ENCODE measurements around the gene NPEPL1. TPM values are rescaled to one million over a fixed set of nuclear protein-coding genes. Genes with fewer than 3 reads are reported as not detected.
A peak's percentile ranks its signal among the peaks of the same experiment; 100 is the strongest.

The NPEPL1 gene
- total RNA-seq, 1 donor from 2014 or later = 37.6 TPM

GRCh38 chr20:58719258-58719657 lies 26.7 kb downstream of the NPEPL1 start:
- Mint-ChIP-seq H3K4me3 (ENCODE audit: unreplicated experiment) (no peak overlapping the region), H3K4me1 (ENCODE audit: unreplicated experiment) (peaks cover 3% of the 10 kb centered on the region), H3K27me3 (ENCODE audit: unreplicated experiment) (peaks cover 13% of the 10 kb centered on the region), H3K9me3 (ENCODE audit: unreplicated experiment) (no peaks in the 10 kb centered on the region), H3K27ac (ENCODE audit: unreplicated experiment) (no peak overlapping the region), H3K36me3 (ENCODE audit: low read depth, unreplicated experiment) (no peaks in the 10 kb centered on the region)
- DNase-seq (ENCODE audit: low spot score) = peak; percentile 2
- TF ChIP-seq CTCF (IDR thresholded peaks at IDR 0.05; ENCODE audit: unreplicated experiment) = no peak

GRCh38 chr20:58719971-58720371 lies 27.4 kb downstream of the NPEPL1 start:
- Mint-ChIP-seq H3K27me3 (ENCODE audit: unreplicated experiment) (peaks cover 13% of the 10 kb centered on the region), H3K36me3 (ENCODE audit: low read depth, unreplicated experiment) (no peaks in the 10 kb centered on the region), H3K4me3 (ENCODE audit: unreplicated experiment) (no peak overlapping the region), H3K4me1 (ENCODE audit: unreplicated experiment) (peaks cover 3% of the 10 kb centered on the region), H3K9me3 (ENCODE audit: unreplicated experiment) (no peaks in the 10 kb centered on the region), H3K27ac (ENCODE audit: unreplicated experiment) (no peak overlapping the region)
- DNase-seq (ENCODE audit: low spot score) = peak; percentile 3
- TF ChIP-seq CTCF (IDR thresholded peaks at IDR 0.05; ENCODE audit: unreplicated experiment) = no peak

- Mint-ChIP-seq H3K4me1 (ENCODE audit: unreplicated experiment) (peaks cover 3% of the 10 kb centered on the region), H3K4me3 (ENCODE audit: unreplicated experiment) (no peak overlapping the region), H3K27me3 (ENCODE audit: unreplicated experiment) (peaks cover 11% of the 10 kb centered on the region), H3K27ac (ENCODE audit: unreplicated experiment) (no peak overlapping the region), H3K9me3 (ENCODE audit: unreplicated experiment) (no peaks in the 10 kb centered on the region), H3K36me3 (ENCODE audit: low read depth, unreplicated experiment) (no peaks in the 10 kb centered on the region)
- no peak for DNase-seq (ENCODE audit: low spot score)
- no peak for TF ChIP-seq CTCF (IDR thresholded peaks at IDR 0.05; ENCODE audit: unreplicated experiment)
These were observed 28.3 kb downstream of the NPEPL1 start for GRCh38 chr20:58720890-58721289.

- Mint-ChIP-seq H3K4me1 (ENCODE audit: unreplicated experiment) (peaks cover 3% of the 10 kb centered on the region), H3K4me3 (ENCODE audit: unreplicated experiment) (no peak overlapping the region), H3K9me3 (ENCODE audit: unreplicated experiment) (no peaks in the 10 kb centered on the region), H3K27me3 (ENCODE audit: unreplicated experiment) (peaks cover 11% of the 10 kb centered on the region), H3K27ac (ENCODE audit: unreplicated experiment) (no peak overlapping the region), H3K36me3 (ENCODE audit: low read depth, unreplicated experiment) (no peaks in the 10 kb centered on the region)
- DNase-seq (ENCODE audit: low spot score) = no peak
- TF ChIP-seq CTCF (IDR thresholded peaks at IDR 0.05; ENCODE audit: unreplicated experiment) = no peak
These were observed 29.6 kb downstream of the NPEPL1 start for GRCh38 chr20:58721951-58722778.

- Mint-ChIP-seq H3K4me1 (ENCODE audit: unreplicated experiment) (peaks cover 3% of the 10 kb centered on the region), H3K27me3 (ENCODE audit: unreplicated experiment) (peaks cover 10% of the 10 kb centered on the region), H3K4me3 (ENCODE audit: unreplicated experiment) (no peak overlapping the region), H3K27ac (ENCODE audit: unreplicated experiment) (no peak overlapping the region), H3K9me3 (ENCODE audit: unreplicated experiment) (no peaks in the 10 kb centered on the region), H3K36me3 (ENCODE audit: low read depth, unreplicated experiment) (no peaks in the 10 kb centered on the region)
- no peak for DNase-seq (ENCODE audit: low spot score)
- TF ChIP-seq CTCF (IDR thresholded peaks at IDR 0.05; ENCODE audit: unreplicated experiment) = no peak
These were observed 30.5 kb downstream of the NPEPL1 start for GRCh38 chr20:58722877-58723627.

All from endothelial cell (in vitro differentiated cells).